HG02623 (cell line): ENCODE measurements around the gene TBCD.
"Not testable (repeated sequence)": the region's sequence is repeated elsewhere in the genome, so short reads cannot be mapped to it uniquely, and the experiment has no call there.

Experiments
- ATAC-seq: cut with Tn5 transposase; IDR thresholded peaks from one replicate; pipeline ENCODE4 v1.9.1; 2021; ENCODE audit warnings: moderate library complexity; ENCODE audit not compliant: unreplicated experiment

TBCD gene

GRCh38 chr17:82984751-82985427 is 233.0 kb downstream of the TBCD start:
- no peak for ATAC-seq

DNA sequence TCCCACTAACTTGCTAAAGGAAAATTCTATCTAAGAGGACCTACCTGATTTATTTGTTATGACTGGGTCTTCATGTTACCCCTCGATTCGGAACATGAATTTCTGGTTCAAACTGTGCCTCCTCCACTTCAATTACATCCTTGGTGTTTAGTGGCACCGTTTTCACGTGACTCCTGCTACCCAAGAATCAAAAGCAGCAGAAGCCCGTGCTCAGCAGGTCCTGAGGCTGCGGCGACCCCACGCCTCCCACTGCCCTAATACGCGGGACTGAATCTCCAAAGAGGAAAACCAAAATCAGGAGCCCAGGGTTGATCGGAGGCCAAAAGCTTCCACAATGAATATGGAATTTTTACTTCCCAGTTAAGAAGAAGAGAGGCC is 233.6 kb downstream of the TBCD start:
- no peak for ATAC-seq

DNA sequence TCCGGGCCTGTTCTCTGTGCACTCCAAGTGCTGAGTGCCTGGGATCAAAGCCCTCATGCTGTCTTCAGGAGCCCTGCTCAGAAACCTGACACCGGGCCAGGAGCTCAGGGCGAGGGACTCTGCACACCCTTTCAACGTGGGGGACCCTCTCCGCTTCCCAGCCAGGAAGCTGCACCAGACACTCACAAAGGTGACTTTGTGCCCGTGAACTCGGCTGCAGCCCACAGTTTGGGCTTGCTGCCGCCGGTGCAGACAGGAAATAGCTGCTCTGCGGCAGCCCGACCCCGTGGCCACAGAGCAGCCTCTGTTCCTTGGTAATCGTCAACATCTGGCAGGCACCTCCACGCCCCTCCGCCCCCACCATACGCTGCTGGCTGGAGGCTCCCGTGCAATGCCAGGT is 234.1 kb downstream of the TBCD start:
- no peak for ATAC-seq

DNA sequence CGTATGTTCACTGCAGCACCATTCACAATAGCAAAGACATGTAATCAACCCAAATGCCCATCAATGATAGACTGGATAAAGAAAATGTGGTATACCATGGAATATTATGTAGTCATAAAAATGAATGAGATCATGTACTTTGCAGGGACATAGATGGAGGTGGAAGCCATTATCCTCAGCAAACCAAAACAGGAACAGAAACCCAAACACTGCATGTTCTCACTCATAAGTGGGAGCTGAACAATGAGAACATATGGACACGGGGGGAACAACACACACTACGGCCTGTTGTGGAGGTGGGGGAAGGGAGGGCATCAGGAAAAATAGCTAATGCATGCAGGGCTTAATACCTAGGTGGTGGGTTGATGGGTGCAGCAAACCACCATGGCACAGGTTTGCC is 237.2 kb downstream of the TBCD start:
- ATAC-seq = not testable (repeated sequence)

- no peak for ATAC-seq
Observed at GRCh38 chr17:82989881-82990280, 238.0 kb downstream of the TBCD start.

GRCh38 chr17:82993005-82993404 is 241.1 kb downstream of the TBCD start:
- no peak for ATAC-seq
